Panc1 (cell line): Measurements from ENCODE around the gene NPAS3. TPM values are rescaled to one million over a fixed set of nuclear protein-coding genes. Genes with fewer than 3 reads are reported as not detected.

Source experiments
- ATAC-seq: fragments of 200-7000 bp; cut with Tn5 transposase; 2 replicates; pipeline ENCODE4 v1.9.1; 2020; ENCODE audit warnings: mild to moderate bottlenecking, moderate library complexity
- BruUV-seq: library from RNA; stranded (reverse); fragments of 400-500 nt; replicated peaks from 2 replicates; lab custom pipeline; 2021; lab: Mats Ljungman, UMichigan
- CTCF ChIA-PET: fragments of 300-600 bp; sonication (Branson Sonifier 250); formaldehyde crosslinking; loops from one replicate; lab custom pipeline; 2022; ENCODE audit warnings: antibody characterized with exemption; lab: Charles Lee
- POLR2A ChIA-PET: fragments of 300-600 bp; sonication (Branson Sonifier 250); formaldehyde crosslinking; loops from one replicate; lab custom pipeline; 2022; ENCODE audit warnings: antibody characterized with exemption; lab: Charles Lee
- DNase-seq: peaks from one replicate; pipeline ENCODE4 v3.0.0-alpha.2; 2010; ENCODE audit warnings: low read depth, low spot score
- H3K27ac ChIP-seq: 2 replicates; pipeline ENCODE4 v1.5.1; 2011; ENCODE audit warnings: mild to moderate bottlenecking, low read length, inconsistent platforms
- H3K27me3 ChIP-seq: fragments of 200-500 bp; sonication (Bioruptor generic); 2 replicates; pipeline ENCODE4 v1.6.0; 2014; ENCODE audit warnings: low read length, inconsistent platforms; ENCODE audit not compliant: control insufficient read depth, insufficient read depth
- H3K36me3 ChIP-seq: fragments of 200-500 bp; sonication (Bioruptor generic); 2 replicates; pipeline ENCODE4 v1.5.1; 2014; ENCODE audit warnings: inconsistent platforms, mild to moderate bottlenecking, low read length, moderate library complexity; ENCODE audit not compliant: control insufficient read depth, insufficient read depth
- H3K4me1 ChIP-seq: 2 replicates; pipeline ENCODE4 v1.5.1; 2011; ENCODE audit warnings: inconsistent platforms, mild to moderate bottlenecking, low read length, moderate library complexity; ENCODE audit not compliant: control insufficient read depth, insufficient read depth
- H3K4me3 ChIP-seq, 2 experiments: 2 replicates each; pipeline ENCODE4 v1.5.1; 2011 to 2012; ENCODE audit warnings: low read depth in 2 of 2, low read length in 2 of 2, mild to moderate bottlenecking in 2 of 2, inconsistent platforms in 1 of 2, moderate library complexity in 1 of 2
- H3K9me3 ChIP-seq: fragments of 200-500 bp; sonication (Bioruptor generic); 2 replicates; pipeline ENCODE4 v1.5.1; 2014; ENCODE audit warnings: low read depth, mild to moderate bottlenecking, inconsistent platforms, low read length, moderate library complexity; ENCODE audit not compliant: control insufficient read depth, insufficient read depth
- POLR2AphosphoS5 ChIP-seq: IDR thresholded peaks from 2 replicates; pipeline ENCODE4 v1.6.1; 2012; ENCODE audit warnings: mild to moderate bottlenecking, low read depth, low read length, moderate library complexity
- SIN3A ChIP-seq: IDR thresholded peaks from 2 replicates; pipeline ENCODE4 v1.6.1; 2012; ENCODE audit warnings: low read depth, mild to moderate bottlenecking, low read length, moderate library complexity, borderline replicate concordance; ENCODE audit not compliant: insufficient read depth
- TCF7L2 ChIP-seq: IDR thresholded peaks from 2 replicates; pipeline ENCODE4 v1.6.1; 2011; ENCODE audit warnings: mild to moderate bottlenecking, low read depth, low read length, inconsistent platforms
- in situ Hi-C: cut with HindIII; loops from 2 replicates; pipeline ENCODE4 v1.10.0; 2016; ENCODE audit warnings: low sequenced_read_pairs, low pct_unique_long_range_greater_than_20kb
- intact Hi-C: fragments of 100-400 bp; cut with micrococcal nuclease; formaldehyde crosslinking; loops from one replicate; pipeline ENCODE4 v1.10.0; 2022; ENCODE audit not compliant: unreplicated experiment
- total RNA-seq: library from RNA; stranded (reverse); gene quantifications from one replicate; pipeline ENCODE4 v1.2.1, GENCODE V29; 2021; ENCODE audit not compliant: unreplicated experiment
- TF ChIP-seq, protein P1 (sequence below): fragments of 450-650 bp; IDR thresholded peaks from 2 replicates; pipeline ENCODE4 v1.5.1; 2017; ENCODE audit warnings: mild to moderate bottlenecking
- TF ChIP-seq, protein P2 (sequence below), 2 experiments: IDR thresholded peaks; 2 replicates each; pipeline ENCODE4 v1.6.1; 2011 to 2012; ENCODE audit warnings: low read depth in 2 of 2, control low read depth in 1 of 2, low read length in 1 of 2, mild to moderate bottlenecking in 1 of 2, moderate library complexity in 1 of 2; ENCODE audit not compliant: insufficient read depth in 1 of 2

The NPAS3 gene
- total RNA-seq, 1 experiment from 2014 or later = 0.23 TPM

DNA sequence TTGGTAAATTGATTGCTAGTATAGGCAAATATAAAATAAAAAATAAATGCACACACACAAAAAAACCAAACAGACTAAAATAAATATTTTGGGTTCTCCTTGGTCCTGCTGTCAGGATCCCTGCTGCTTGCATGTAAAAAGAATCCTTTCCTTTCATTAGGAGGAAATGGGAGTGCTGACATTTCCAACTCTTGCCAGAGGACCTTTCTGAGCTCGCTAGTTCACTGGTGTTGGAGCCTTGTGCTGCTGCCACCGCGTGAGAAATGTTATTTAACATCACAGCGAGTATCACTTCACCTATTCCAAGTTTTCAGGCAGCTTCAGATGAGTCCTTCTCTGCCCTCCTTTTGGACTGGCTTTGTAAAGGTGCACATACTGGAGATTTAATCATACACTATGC lies 358.9 kb downstream of the NPAS3 start:
- H3K9me3 ChIP-seq = no peaks in the 10 kb centered on the region
- in situ Hi-C loops = no loop called here
- CTCF ChIA-PET = no interaction called here
- TF ChIP-seq POLR2AphosphoS5 (no peak), SIN3A (no peak), TCF7L2 (no peak)
- TF ChIP-seq, protein P1, sequence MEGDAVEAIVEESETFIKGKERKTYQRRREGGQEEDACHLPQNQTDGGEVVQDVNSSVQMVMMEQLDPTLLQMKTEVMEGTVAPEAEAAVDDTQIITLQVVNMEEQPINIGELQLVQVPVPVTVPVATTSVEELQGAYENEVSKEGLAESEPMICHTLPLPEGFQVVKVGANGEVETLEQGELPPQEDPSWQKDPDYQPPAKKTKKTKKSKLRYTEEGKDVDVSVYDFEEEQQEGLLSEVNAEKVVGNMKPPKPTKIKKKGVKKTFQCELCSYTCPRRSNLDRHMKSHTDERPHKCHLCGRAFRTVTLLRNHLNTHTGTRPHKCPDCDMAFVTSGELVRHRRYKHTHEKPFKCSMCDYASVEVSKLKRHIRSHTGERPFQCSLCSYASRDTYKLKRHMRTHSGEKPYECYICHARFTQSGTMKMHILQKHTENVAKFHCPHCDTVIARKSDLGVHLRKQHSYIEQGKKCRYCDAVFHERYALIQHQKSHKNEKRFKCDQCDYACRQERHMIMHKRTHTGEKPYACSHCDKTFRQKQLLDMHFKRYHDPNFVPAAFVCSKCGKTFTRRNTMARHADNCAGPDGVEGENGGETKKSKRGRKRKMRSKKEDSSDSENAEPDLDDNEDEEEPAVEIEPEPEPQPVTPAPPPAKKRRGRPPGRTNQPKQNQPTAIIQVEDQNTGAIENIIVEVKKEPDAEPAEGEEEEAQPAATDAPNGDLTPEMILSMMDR = no peak
- TF ChIP-seq, protein P2, sequence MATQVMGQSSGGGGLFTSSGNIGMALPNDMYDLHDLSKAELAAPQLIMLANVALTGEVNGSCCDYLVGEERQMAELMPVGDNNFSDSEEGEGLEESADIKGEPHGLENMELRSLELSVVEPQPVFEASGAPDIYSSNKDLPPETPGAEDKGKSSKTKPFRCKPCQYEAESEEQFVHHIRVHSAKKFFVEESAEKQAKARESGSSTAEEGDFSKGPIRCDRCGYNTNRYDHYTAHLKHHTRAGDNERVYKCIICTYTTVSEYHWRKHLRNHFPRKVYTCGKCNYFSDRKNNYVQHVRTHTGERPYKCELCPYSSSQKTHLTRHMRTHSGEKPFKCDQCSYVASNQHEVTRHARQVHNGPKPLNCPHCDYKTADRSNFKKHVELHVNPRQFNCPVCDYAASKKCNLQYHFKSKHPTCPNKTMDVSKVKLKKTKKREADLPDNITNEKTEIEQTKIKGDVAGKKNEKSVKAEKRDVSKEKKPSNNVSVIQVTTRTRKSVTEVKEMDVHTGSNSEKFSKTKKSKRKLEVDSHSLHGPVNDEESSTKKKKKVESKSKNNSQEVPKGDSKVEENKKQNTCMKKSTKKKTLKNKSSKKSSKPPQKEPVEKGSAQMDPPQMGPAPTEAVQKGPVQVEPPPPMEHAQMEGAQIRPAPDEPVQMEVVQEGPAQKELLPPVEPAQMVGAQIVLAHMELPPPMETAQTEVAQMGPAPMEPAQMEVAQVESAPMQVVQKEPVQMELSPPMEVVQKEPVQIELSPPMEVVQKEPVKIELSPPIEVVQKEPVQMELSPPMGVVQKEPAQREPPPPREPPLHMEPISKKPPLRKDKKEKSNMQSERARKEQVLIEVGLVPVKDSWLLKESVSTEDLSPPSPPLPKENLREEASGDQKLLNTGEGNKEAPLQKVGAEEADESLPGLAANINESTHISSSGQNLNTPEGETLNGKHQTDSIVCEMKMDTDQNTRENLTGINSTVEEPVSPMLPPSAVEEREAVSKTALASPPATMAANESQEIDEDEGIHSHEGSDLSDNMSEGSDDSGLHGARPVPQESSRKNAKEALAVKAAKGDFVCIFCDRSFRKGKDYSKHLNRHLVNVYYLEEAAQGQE (IDR thresholded peaks at IDR 0.05; ENCODE audit: insufficient read depth in 1 of 2, low read depth in 2 of 2, low read length in 1 of 2) = no peak
- intact Hi-C loops = no loop called here
- DNase-seq (no peak), ATAC-seq (no peak)
- no TSS peak for BruUV-seq
- no peaks in the 10 kb centered on the region for H3K4me1 ChIP-seq
- H3K27ac ChIP-seq = no peak overlapping the region
- POLR2A ChIA-PET = no interaction called here
- H3K27me3 ChIP-seq = no peaks in the 10 kb centered on the region
- H3K4me3 ChIP-seq = no peak overlapping the region
- H3K36me3 ChIP-seq = no peaks in the 10 kb centered on the region

DNA sequence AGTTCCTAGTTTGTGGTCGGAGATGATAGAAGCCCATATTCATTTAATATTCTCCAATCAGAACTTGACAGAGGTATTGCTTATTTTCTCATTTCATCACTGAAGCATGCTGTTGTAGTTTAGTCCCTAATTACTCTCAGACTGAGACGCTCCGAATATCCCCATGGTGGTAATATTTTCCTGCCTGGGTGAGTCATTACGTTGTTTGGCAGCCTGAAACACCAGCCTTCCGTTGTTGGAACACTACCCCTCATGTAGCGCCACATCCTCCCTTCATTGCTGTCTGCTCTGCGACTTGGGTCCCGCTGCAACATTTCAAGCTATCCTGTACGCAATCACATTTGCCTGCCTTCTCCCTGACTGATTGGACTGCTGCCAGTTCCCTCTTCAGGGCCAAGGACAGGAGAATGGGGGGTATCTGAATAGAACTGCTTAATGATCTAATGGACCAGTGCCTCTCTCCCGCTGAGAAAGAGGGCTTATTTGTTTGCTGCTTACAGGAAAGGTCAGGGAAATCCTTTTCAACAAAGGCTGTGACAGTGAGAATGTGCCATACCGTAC lies 369.1 kb downstream of the NPAS3 start:
- in situ Hi-C loops = no loop called here
- intact Hi-C loops = no loop called here
- Histone ChIP-seq H3K4me1 (no peaks in the 10 kb centered on the region), H3K9me3 (0 out of 2 replicates have a peak, but pooled peaks cover 3% of the 10 kb centered on the region), H3K36me3 (no peaks in the 10 kb centered on the region), H3K27me3 (no peaks in the 10 kb centered on the region), H3K27ac (no peak overlapping the region), H3K4me3 (no peak overlapping the region)
- TF ChIP-seq SIN3A (no peak), POLR2AphosphoS5 (no peak), TCF7L2 (no peak)
- TF ChIP-seq, protein P1 = no peak
- TF ChIP-seq, protein P2 (IDR thresholded peaks at IDR 0.05; ENCODE audit: insufficient read depth in 1 of 2, low read depth in 2 of 2, low read length in 1 of 2) = no peak
- BruUV-seq = no TSS peak
- ChIA-PET POLR2A (no interaction called here), CTCF (no interaction called here)
- no peak for ATAC-seq
- DNase-seq = no peak
